Measurements from ENCODE around the gene TWF2. TPM values are rescaled to one million over a fixed set of nuclear protein-coding genes. Genes with fewer than 3 reads are reported as not detected.

TWF2 gene
- total RNA-seq, 1 experiment from 2014 or later = 44.8 TPM

- Mint-ChIP-seq H3K27ac (peak overlapping the region in 2 of 3 experiments; percentile 22 to 96; a peak in 3 of 7 replicates), H3K9me3 (peaks cover 0 to 5% of the 10 kb centered on the region in 2 experiments; a peak in 2 of 5 replicates), H3K4me1 (peaks cover 39 to 49% of the 10 kb centered on the region in 2 experiments), H3K36me3 (ENCODE audit: insufficient read depth in 1 of 3, low read depth in 3 of 3) (peaks cover 0 to 10% (median 9%) of the 10 kb centered on the region in 3 experiments; a peak in 3 of 7 replicates), H3K27me3 (ENCODE audit: low read depth) (peaks cover 29% of the 10 kb centered on the region), H3K4me3 (peak overlapping the region in 1 of 2 experiments; percentile 7; a peak in 2 of 5 replicates)
- H2AFZ ChIP-seq (ENCODE audit: low read length) = no peak overlapping the region
- H3K56ac ChIP-seq (ENCODE audit: insufficient read length, low read depth, low read length) = no peak overlapping the region
- H3K14ac ChIP-seq (ENCODE audit: insufficient read depth, low read length) = no peak overlapping the region
- no CpG with 5 or more reads among the region's 4 CpGs for WGBS (ENCODE audit: extremely low coverage, insufficient read length, low lambda C conversion rate)
- no peak overlapping the region for H2BK120ac ChIP-seq (ENCODE audit: low read depth, low read length, poor library complexity, severe bottlenecking)
- H3K79me2 ChIP-seq (ENCODE audit: insufficient read depth, low read length) = peaks cover 5% of the 10 kb centered on the region; the same call in 1 of the 2 replicates
- H3K79me1 ChIP-seq (ENCODE audit: insufficient read depth, low read depth, low read length, poor library complexity, severe bottlenecking) = no peaks in the 10 kb centered on the region
- no peak overlapping the region for H2BK15ac ChIP-seq (ENCODE audit: low read depth, low read length)
- H3K23ac ChIP-seq (ENCODE audit: insufficient read length, low read depth, low read length) = no peak overlapping the region
- H3K9me3 ChIP-seq (ENCODE audit: control insufficient read depth, low read depth, low read length) = no peaks in the 10 kb centered on the region
- H3K4ac ChIP-seq (ENCODE audit: low read depth, low read length) = no peak overlapping the region
- H3K4me2 ChIP-seq (ENCODE audit: insufficient read depth, insufficient read length, low read length) = no peak overlapping the region
- no peak overlapping the region for H3K9ac ChIP-seq (ENCODE audit: extremely low read depth, insufficient read length, low read length)
- H3K27ac ChIP-seq (ENCODE audit: insufficient read length, low read depth, low read length) = no peak overlapping the region
- no peak overlapping the region for H4K91ac ChIP-seq (ENCODE audit: insufficient read length, low read depth, low read length)
- peaks cover 11% of the 10 kb centered on the region for H3K23me2 ChIP-seq (ENCODE audit: insufficient read length, low read depth, low read length, poor library complexity, severe bottlenecking)
- DNase-seq = no peak
- TF ChIP-seq CTCF (conservative IDR thresholded peaks at IDR 0.05) = no peak
- H2BK12ac ChIP-seq (ENCODE audit: insufficient read length, low read depth, low read length) = no peak overlapping the region
- H3T11ph ChIP-seq (ENCODE audit: low read length) = no peak overlapping the region
- H4K20me1 ChIP-seq (ENCODE audit: control insufficient read depth, insufficient read depth, insufficient read length) = no peaks in the 10 kb centered on the region
- H2AK5ac ChIP-seq (ENCODE audit: insufficient read length, low read length) = no peak overlapping the region
- no peak overlapping the region for H4K5ac ChIP-seq (ENCODE audit: insufficient read length, low read depth, low read length)
- peaks cover 10% of the 10 kb centered on the region; the same call in 1 of the 2 replicates for H3K27me3 ChIP-seq (ENCODE audit: insufficient read depth, low read length)
- no peak overlapping the region for H4K8ac ChIP-seq (replicated peaks; ENCODE audit: insufficient read length, low read depth, low read length)
- no peak overlapping the region for H2BK5ac ChIP-seq (ENCODE audit: insufficient read length, low read length)
- no peak overlapping the region for H3K18ac ChIP-seq (ENCODE audit: insufficient read length, low read depth, low read length)
- no peak overlapping the region for H2BK20ac ChIP-seq (ENCODE audit: low read depth, low read length, poor library complexity, severe bottlenecking)
- peaks cover 15% of the 10 kb centered on the region for H3K4me1 ChIP-seq (ENCODE audit: insufficient read depth, low read length)
These were observed 2.0 kb upstream of the TWF2 start for GRCh38 chr3:52240886-52241370.
